ENCODE data around the gene MAD1L1. TPM values are rescaled to one million over a fixed set of nuclear protein-coding genes. Genes with fewer than 3 reads are reported as not detected.

MAD1L1 gene
- total and polyA plus RNA-seq, 2 of the 13 experiments (the other 11 are each of a cell fraction or from before 2014, with no cell fraction given) = 17.4 to 64.7 TPM

DNA sequence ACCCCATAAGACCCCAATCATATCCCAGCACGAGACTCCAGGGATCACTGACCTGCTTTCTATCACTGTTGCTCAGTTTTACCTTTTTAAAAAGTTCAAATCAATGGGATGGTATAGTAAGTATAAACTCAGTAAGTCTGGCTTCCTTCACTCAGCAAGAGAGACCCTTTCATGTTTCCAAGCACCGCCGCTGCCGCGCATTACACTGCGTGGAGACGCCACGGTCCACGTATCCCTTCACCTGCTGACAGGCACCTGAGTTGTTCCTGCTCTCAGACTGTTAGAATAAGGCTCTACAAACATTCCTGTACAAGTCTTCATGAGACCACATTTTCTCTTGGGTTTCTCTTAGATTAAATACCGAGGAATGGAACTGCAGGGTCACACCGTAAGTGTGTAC is 28.3 kb downstream of the MAD1L1 start:
- no TSS peak for BruUV-seq (replicated peaks)
- H3K4me3 ChIP-seq (replicated peaks in 1 of 3; ENCODE audit: insufficient read depth in 1 of 3, low read depth in 2 of 3, low read length in 3 of 3) = no peak overlapping the region
- peaks cover 3% of the 10 kb centered on the region for H3K79me2 ChIP-seq (ENCODE audit: insufficient read depth, low read length)
- DNase-seq (ENCODE audit: low spot score) (no peak), FAIRE-seq (no peak), ATAC-seq (no peak)
- H3K36me3 ChIP-seq (replicated peaks in 1 of 2; ENCODE audit: control insufficient read depth in 1 of 2, insufficient read depth in 2 of 2, low read length in 2 of 2) = peaks cover 31 to 73% of the 10 kb centered on the region in 2 experiments; a peak in 4 of 5 replicates
- TF ChIP-seq ZNF75D (CRISPR knock-in tag; IDR thresholded peaks at IDR 0.05; ENCODE audit: borderline replicate concordance) (no peak), REXO4 (CRISPR knock-in tag; IDR thresholded peaks at IDR 0.05; ENCODE audit: borderline replicate concordance) (no peak), SIN3B (IDR thresholded peaks at IDR 0.05; ENCODE audit: low read length) (no peak), XRCC5 (optimal IDR thresholded peaks at IDR 0.05; ENCODE audit: low read length) (no peak), NFATC3 (CRISPR knock-in tag; IDR thresholded peaks at IDR 0.05) (no peak), ZNF775 (CRISPR knock-in tag; IDR thresholded peaks at IDR 0.05; ENCODE audit: borderline replicate concordance) (no peak), HDAC6 (IDR thresholded peaks at IDR 0.05; ENCODE audit: low read depth, low read length) (no peak), NFRKB (IDR thresholded peaks at IDR 0.05) (no peak), ZBTB7B (CRISPR knock-in tag; IDR thresholded peaks at IDR 0.05) (no peak), ELF3 (CRISPR knock-in tag; IDR thresholded peaks at IDR 0.05) (no peak), SRY (CRISPR knock-in tag; IDR thresholded peaks at IDR 0.05) (no peak), ZNF407 (CRISPR knock-in tag; IDR thresholded peaks at IDR 0.05; ENCODE audit: not compliant biosample characterization) (no peak), ZNF232 (CRISPR knock-in tag; IDR thresholded peaks at IDR 0.05; ENCODE audit: borderline replicate concordance) (no peak)
- TF ChIP-seq, protein P1, sequence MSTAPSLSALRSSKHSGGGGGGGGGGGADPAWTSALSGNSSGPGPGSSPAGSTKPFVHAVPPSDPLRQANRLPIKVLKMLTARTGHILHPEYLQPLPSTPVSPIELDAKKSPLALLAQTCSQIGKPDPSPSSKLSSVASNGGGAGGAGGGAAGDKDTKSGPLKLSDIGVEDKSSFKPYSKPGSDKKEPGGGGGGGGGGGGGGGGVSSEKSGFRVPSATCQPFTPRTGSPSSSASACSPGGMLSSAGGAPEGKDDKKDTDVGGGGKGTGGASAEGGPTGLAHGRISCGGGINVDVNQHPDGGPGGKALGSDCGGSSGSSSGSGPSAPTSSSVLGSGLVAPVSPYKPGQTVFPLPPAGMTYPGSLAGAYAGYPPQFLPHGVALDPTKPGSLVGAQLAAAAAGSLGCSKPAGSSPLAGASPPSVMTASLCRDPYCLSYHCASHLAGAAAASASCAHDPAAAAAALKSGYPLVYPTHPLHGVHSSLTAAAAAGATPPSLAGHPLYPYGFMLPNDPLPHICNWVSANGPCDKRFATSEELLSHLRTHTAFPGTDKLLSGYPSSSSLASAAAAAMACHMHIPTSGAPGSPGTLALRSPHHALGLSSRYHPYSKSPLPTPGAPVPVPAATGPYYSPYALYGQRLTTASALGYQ (CRISPR knock-in tag; IDR thresholded peaks at IDR 0.05) = no peak
- H3K27me3 ChIP-seq (ENCODE audit: control insufficient read depth in 1 of 2, insufficient read depth in 2 of 2, low read length in 2 of 2) = no peaks in the 10 kb centered on the region
- H2AFZ ChIP-seq (ENCODE audit: low read length) = no peak overlapping the region
- no peaks in the 10 kb centered on the region for H3K4me1 ChIP-seq (ENCODE audit: insufficient read depth, low read length)
- in situ Hi-C loops (cut with HindIII; ENCODE audit: extremely low pct_ligation_motif_present, low pct_unique_long_range_greater_than_20kb) = loop anchor here (25.0 kb wide), 1 partner anchor 617 kb away; no protein-coding TSS in a partner anchor
- H3K9me3 ChIP-seq (ENCODE audit: low read length) = no peaks in the 10 kb centered on the region
- ChIA-PET CTCF (ENCODE audit: low intra/inter-chr PET ratio, low total read pairs) (no interaction called here), POLR2A (no interaction called here)
- no peak overlapping the region for H3K27ac ChIP-seq (ENCODE audit: extremely low read length, insufficient read depth, low read length)
- H3K9ac ChIP-seq (ENCODE audit: insufficient read depth, low read depth, low read length) = no peak overlapping the region
- H4K20me1 ChIP-seq (ENCODE audit: insufficient read depth, low read length) = no peaks in the 10 kb centered on the region
- WGBS (ENCODE audit: low lambda C conversion rate) = over 99% methylated on average over 11 of the region's 11 CpGs
- intact Hi-C loops (cut with micrococcal nuclease; ENCODE audit: unreplicated experiment) = no loop called here
- H3K4me2 ChIP-seq (ENCODE audit: low read depth, low read length) = no peak overlapping the region

All from HepG2 (cell line).